Omental fat pad (tissue), 4 donors: ENCODE results near the gene ZMYM3. TPM values are rescaled to one million over a fixed set of nuclear protein-coding genes. Genes with fewer than 3 reads are reported as not detected.

ENCODE experiments used
- ATAC-seq: fragments of 150-250 bp; one replicate; pipeline ENCODE4 v1.9.1; 2016; ENCODE audit warnings: mild to moderate bottlenecking, moderate library complexity; ENCODE audit not compliant: low FRiP score
- DNase-seq: peaks from one replicate; pipeline ENCODE4 v3.0.0-alpha.2; 2019; ENCODE audit warnings: low spot score
- CTCF ChIP-seq, 3 donors: fragments of 450-650 bp; IDR thresholded peaks; one replicate each; pipeline ENCODE4 v1.5.1; 2016 to 2017; ENCODE audit warnings: antibody characterized with exemption in 3 of 3, mild to moderate bottlenecking in 3 of 3, moderate library complexity in 2 of 3
- total RNA-seq, 4 donors: library from RNA; depleted of rRNA; stranded (reverse); fragments of >200 nt; gene quantifications; one replicate each; pipeline ENCODE4 v1.1.0, GENCODE V29; 2016

ZMYM3 gene
- total RNA-seq, 4 donors from 2014 or later, result 3.8 to 14.8 (median 11.2) TPM

- DNase-seq (no peak), ATAC-seq (no peak)
- no peak for TF ChIP-seq CTCF (IDR thresholded peaks at IDR 0.05)
Observed at GRCh38 chrX:71250841-71251240, 3.1 kb downstream of the ZMYM3 start.

- TF ChIP-seq CTCF (IDR thresholded peaks at IDR 0.05), result no peak
- ATAC-seq (no peak), DNase-seq (no peak)
Observed at GRCh38 chrX:71245159-71245558, 8.8 kb downstream of the ZMYM3 start.

GRCh38 chrX:71244359-71245128, 9.4 kb downstream of the ZMYM3 start:
- ATAC-seq (no peak), DNase-seq (no peak)
- TF ChIP-seq CTCF (IDR thresholded peaks at IDR 0.05), result no peak

- no peak for TF ChIP-seq CTCF (IDR thresholded peaks at IDR 0.05)
- DNase-seq (no peak), ATAC-seq (no peak)
Observed at GRCh38 chrX:71241301-71241700, 12.6 kb downstream of the ZMYM3 start.

- TF ChIP-seq CTCF (IDR thresholded peaks at IDR 0.05), result no peak
- DNase-seq (no peak), ATAC-seq (no peak)
Observed at GRCh38 chrX:71239781-71240180, 14.2 kb downstream of the ZMYM3 start.

GRCh38 chrX:71236836-71237235, 17.1 kb downstream of the ZMYM3 start:
- no peak for DNase-seq
- no peak for ATAC-seq
- TF ChIP-seq CTCF (IDR thresholded peaks at IDR 0.05), result no peak

GRCh38 chrX:71235482-71235881, 18.5 kb downstream of the ZMYM3 start:
- no peak for TF ChIP-seq CTCF (IDR thresholded peaks at IDR 0.05)
- DNase-seq, result no peak
- ATAC-seq, result no peak
